H9 (cell line): Measurements from ENCODE around the gene CARM1. TPM values are rescaled to one million over a fixed set of nuclear protein-coding genes. Genes with fewer than 3 reads are reported as not detected.

Experiments
- DNase-seq: peaks from one replicate; pipeline ENCODE4 v3.0.0-alpha.2; 2017
- H2AFZ ChIP-seq: one replicate; pipeline ENCODE4 v1.6.1; 2013; ENCODE audit warnings: mild to moderate bottlenecking, low read length, control low read depth, moderate library complexity
- H2AK5ac ChIP-seq: 2 replicates; pipeline ENCODE4 v1.6.1; 2013; ENCODE audit warnings: low read length, control low read depth, mixed read lengths; ENCODE audit not compliant: insufficient read length
- H2BK120ac ChIP-seq: one replicate; pipeline ENCODE4 v1.6.1; 2013; ENCODE audit warnings: low read depth, mild to moderate bottlenecking, low read length, control low read depth, inconsistent platforms; ENCODE audit not compliant: poor library complexity, severe bottlenecking
- H2BK12ac ChIP-seq: 2 replicates; pipeline ENCODE4 v1.6.1; 2013; ENCODE audit warnings: low read length, control low read depth, mixed read lengths, low read depth; ENCODE audit not compliant: insufficient read length
- H2BK15ac ChIP-seq: 2 replicates; pipeline ENCODE4 v1.6.1; 2013; ENCODE audit warnings: low read depth, low read length, control low read depth
- H2BK20ac ChIP-seq: one replicate; pipeline ENCODE4 v1.6.1; 2013; ENCODE audit warnings: low read depth, mild to moderate bottlenecking, low read length, control low read depth, inconsistent platforms; ENCODE audit not compliant: poor library complexity, severe bottlenecking
- H2BK5ac ChIP-seq: 2 replicates; pipeline ENCODE4 v1.6.1; 2013; ENCODE audit warnings: low read length, control low read depth, mixed read lengths; ENCODE audit not compliant: insufficient read length
- H3K14ac ChIP-seq: 2 replicates; pipeline ENCODE4 v1.6.1; 2013; ENCODE audit warnings: low read length, control low read depth; ENCODE audit not compliant: insufficient read depth
- H3K18ac ChIP-seq: 2 replicates; pipeline ENCODE4 v1.6.1; 2013; ENCODE audit warnings: low read depth, mild to moderate bottlenecking, mixed read lengths, low read length, control low read depth; ENCODE audit not compliant: insufficient read length
- H3K23ac ChIP-seq: 2 replicates; pipeline ENCODE4 v1.6.1; 2013; ENCODE audit warnings: low read length, control low read depth, mixed read lengths, low read depth; ENCODE audit not compliant: insufficient read length
- H3K23me2 ChIP-seq: 2 replicates; pipeline ENCODE4 v1.6.1; 2013; ENCODE audit warnings: low read depth, mild to moderate bottlenecking, mixed read lengths, low read length, control low read depth; ENCODE audit not compliant: insufficient read length, poor library complexity, severe bottlenecking
- H3K27ac ChIP-seq: 2 replicates; pipeline ENCODE4 v1.5.1; 2013; ENCODE audit warnings: low read length, control low read depth, mixed read lengths, low read depth; ENCODE audit not compliant: insufficient read length
- H3K27me3 ChIP-seq: 2 replicates; pipeline ENCODE4 v1.6.1; 2013; ENCODE audit warnings: low read length, control low read depth, inconsistent platforms; ENCODE audit not compliant: insufficient read depth
- H3K4ac ChIP-seq: 2 replicates; pipeline ENCODE4 v1.6.1; 2013; ENCODE audit warnings: low read depth, mild to moderate bottlenecking, control low read depth, inconsistent platforms, low read length, moderate library complexity
- H3K4me1 ChIP-seq: 2 replicates; pipeline ENCODE4 v1.6.1; 2013; ENCODE audit warnings: low read length, control low read depth, inconsistent platforms; ENCODE audit not compliant: insufficient read depth
- H3K4me2 ChIP-seq: 2 replicates; pipeline ENCODE4 v1.6.1; 2013; ENCODE audit warnings: low read length, control low read depth, mixed read lengths; ENCODE audit not compliant: insufficient read length, insufficient read depth
- H3K56ac ChIP-seq: 2 replicates; pipeline ENCODE4 v1.6.1; 2013; ENCODE audit warnings: low read depth, mild to moderate bottlenecking, mixed read lengths, low read length, control low read depth; ENCODE audit not compliant: insufficient read length
- H3K79me1 ChIP-seq: 2 replicates; pipeline ENCODE4 v1.6.1; 2013; ENCODE audit warnings: low read depth, mild to moderate bottlenecking, moderate library complexity, low read length, control low read depth, inconsistent platforms; ENCODE audit not compliant: insufficient read depth, poor library complexity, severe bottlenecking
- H3K79me2 ChIP-seq: 2 replicates; pipeline ENCODE4 v1.6.1; 2013; ENCODE audit warnings: low read length, control low read depth, inconsistent platforms; ENCODE audit not compliant: insufficient read depth
- H3K9ac ChIP-seq: 2 replicates; pipeline ENCODE4 v1.6.1; 2013; ENCODE audit warnings: low read length, control low read depth, mixed read lengths; ENCODE audit not compliant: insufficient read length; ENCODE audit errors: extremely low read depth
- H3K9me3 ChIP-seq: one replicate; pipeline ENCODE4 v1.6.1; 2013; ENCODE audit warnings: low read depth, low read length, inconsistent platforms; ENCODE audit not compliant: control insufficient read depth
- H3T11ph ChIP-seq: one replicate; pipeline ENCODE4 v1.6.1; 2013; ENCODE audit warnings: mild to moderate bottlenecking, low read length, control low read depth, inconsistent platforms
- H4K20me1 ChIP-seq: one replicate; pipeline ENCODE4 v1.6.1; 2013; ENCODE audit not compliant: control insufficient read depth, insufficient read length, insufficient read depth
- H4K5ac ChIP-seq: 2 replicates; pipeline ENCODE4 v1.6.1; 2013; ENCODE audit warnings: low read depth, mild to moderate bottlenecking, mixed read lengths, low read length, control low read depth; ENCODE audit not compliant: insufficient read length
- H4K8ac ChIP-seq: replicated peaks from 2 replicates; pipeline ENCODE4 v1.6.1; 2013; ENCODE audit warnings: low read length, control low read depth, mixed read lengths, low read depth; ENCODE audit not compliant: insufficient read length
- H4K91ac ChIP-seq: 2 replicates; pipeline ENCODE4 v1.6.1; 2013; ENCODE audit warnings: low read depth, mild to moderate bottlenecking, moderate library complexity, mixed read lengths, low read length, control low read depth; ENCODE audit not compliant: insufficient read length
- H3K27ac Mint-ChIP-seq, 3 experiments: 2 replicates in 2 of 3; 3 replicates in 1 of 3; pipeline ENCODE4 v1.8.0; 2020 to 2021; ENCODE audit warnings: mixed read lengths in 3 of 3, mild to moderate bottlenecking in 1 of 3, moderate library complexity in 1 of 3
- H3K27me3 Mint-ChIP-seq: 2 replicates; pipeline ENCODE4 v1.8.0; 2021; ENCODE audit warnings: low read depth, mild to moderate bottlenecking, moderate library complexity, mixed read lengths
- H3K36me3 Mint-ChIP-seq, 3 experiments: 2 replicates in 2 of 3; 3 replicates in 1 of 3; pipeline ENCODE4 v1.8.0; 2020 to 2021; ENCODE audit warnings: low read depth in 3 of 3, mixed read lengths in 3 of 3; ENCODE audit not compliant: insufficient read depth in 1 of 3
- H3K4me1 Mint-ChIP-seq, 2 experiments: 2 replicates each; pipeline ENCODE4 v1.8.0; 2020; ENCODE audit warnings: mixed read lengths in 2 of 2
- H3K4me3 Mint-ChIP-seq, 2 experiments: 2 replicates in 1 of 2; 3 replicates in 1 of 2; pipeline ENCODE4 v1.8.0; 2020 to 2021; ENCODE audit warnings: mild to moderate bottlenecking in 2 of 2, mixed read lengths in 2 of 2, moderate library complexity in 1 of 2
- H3K9me3 Mint-ChIP-seq, 2 experiments: 2 replicates in 1 of 2; 3 replicates in 1 of 2; pipeline ENCODE4 v1.8.0; 2020; ENCODE audit warnings: mild to moderate bottlenecking in 2 of 2, mixed read lengths in 2 of 2, moderate library complexity in 1 of 2
- CTCF ChIP-seq: fragments of 200-600 bp; sonication (generic); conservative IDR thresholded peaks from 3 replicates; pipeline ENCODE4 v1.8.0; 2021; ENCODE audit warnings: antibody characterized with exemption, mild to moderate bottlenecking
- WGBS: extraction: QIAGEN DNeasy Blood & Tissue Kit; methylation state at CpG from one replicate; pipeline ENCODE4 v1.1.7; 2013; ENCODE audit warnings: missing lambda C conversion rate, low lambda C conversion rate, mixed read lengths; ENCODE audit not compliant: insufficient read length; ENCODE audit errors: extremely low coverage; 5-methylcytosine and 5-hydroxymethylcytosine counted together
- total RNA-seq: library from RNA; stranded (reverse); gene quantifications from 2 replicates; pipeline ENCODE4 v1.2.1, GENCODE V29; 2021

Gene CARM1
- total RNA-seq, 1 experiment from 2014 or later = 111 TPM

- H2BK15ac ChIP-seq = no peak overlapping the region
Measured at GRCh38 chr19:10946958-10947657, 75.8 kb downstream of the CARM1 start.

More at GRCh38 chr19:10946958-10947657, 75.8 kb downstream of the CARM1 start:
- no peak overlapping the region for H3K27ac ChIP-seq
- H3K9ac ChIP-seq = no peak overlapping the region
- no peak overlapping the region for H3K56ac ChIP-seq
- no peaks in the 10 kb centered on the region for H3K9me3 ChIP-seq
- Mint-ChIP-seq H3K36me3 (no peaks in the 10 kb centered on the region), H3K27me3 (no peaks in the 10 kb centered on the region), H3K27ac (no peak overlapping the region), H3K4me1 (peaks cover 3% of the 10 kb centered on the region in 2 experiments; a peak in 1 of 4 replicates), H3K9me3 (no peaks in the 10 kb centered on the region), H3K4me3 (no peak overlapping the region)
- H3K23ac ChIP-seq = no peak overlapping the region
- no peak overlapping the region for H2AK5ac ChIP-seq
- H3K14ac ChIP-seq = no peak overlapping the region
- no peak overlapping the region for H2AFZ ChIP-seq
- no peak overlapping the region for H4K5ac ChIP-seq
- no peak overlapping the region for H3K4ac ChIP-seq
- no peak overlapping the region for H2BK20ac ChIP-seq
- H4K20me1 ChIP-seq = no peaks in the 10 kb centered on the region
- no peak overlapping the region for H3K18ac ChIP-seq
- H3K79me1 ChIP-seq = no peaks in the 10 kb centered on the region
- no CpG with 5 or more reads among the region's 6 CpGs for WGBS
- H4K8ac ChIP-seq = no peak overlapping the region
- H2BK12ac ChIP-seq = no peak overlapping the region
- no peak overlapping the region for H4K91ac ChIP-seq
- TF ChIP-seq CTCF = no peak
- no peak overlapping the region for H2BK120ac ChIP-seq
- H3K4me2 ChIP-seq = no peak overlapping the region
- H3K79me2 ChIP-seq = no peaks in the 10 kb centered on the region
- H2BK5ac ChIP-seq = no peak overlapping the region
- H3K4me1 ChIP-seq = no peaks in the 10 kb centered on the region
- no peaks in the 10 kb centered on the region for H3K23me2 ChIP-seq
- H3T11ph ChIP-seq = no peak overlapping the region
- no peaks in the 10 kb centered on the region for H3K27me3 ChIP-seq
- no peak for DNase-seq
